K562 (cell line): ENCODE results near the gene WDR83. TPM values are rescaled to one million over a fixed set of nuclear protein-coding genes. Genes with fewer than 3 reads are reported as not detected.
A peak's percentile ranks its signal among the peaks of the same experiment; 100 is the strongest.

Source experiments
- ATAC-seq: fragments of 200-7000 bp; cut with Tn5 transposase; 3 replicates; pipeline ENCODE4 v1.9.1; 2020; ENCODE audit warnings: moderate library complexity
- BruUV-seq: library from RNA; stranded (reverse); fragments of 400-500 nt; replicated peaks from 2 replicates; lab custom pipeline; 2021; lab: Mats Ljungman, UMichigan
- CTCF ChIA-PET: fragments of 300-600 bp; formaldehyde crosslinking; extraction: SDS; loops from one replicate; lab custom pipeline; 2021; ENCODE audit warnings: low intra/inter-chr PET ratio; lab: Yijun Ruan, JAX
- POLR2A ChIA-PET: fragments of 300-600, 350-650 bp; sonication (Branson Sonifier 250); formaldehyde crosslinking; extraction: SDS; loops from one replicate; lab custom pipeline; 2021; ENCODE audit warnings: antibody characterized with exemption, inconsistent platforms; lab: Yijun Ruan, JAX
- DNase-seq, 4 experiments: peaks; one replicate each; pipeline versions ENCODE4 v3.0.0 to v3.0.0-alpha.2; 2011 to 2018; ENCODE audit warnings: low spot score in 3 of 4, mixed read lengths in 3 of 4; ENCODE audit errors: extremely low read depth in 1 of 4
- FAIRE-seq: peaks from 2 replicates; lab custom pipeline; 2011; peaks lifted over from hg19 to GRCh38; lab: Jason Lieb, UNC
- H2AFZ ChIP-seq: 2 replicates; pipeline ENCODE4 v1.6.0; 2011; ENCODE audit warnings: low read depth, low read length, control low read depth, inconsistent platforms
- H3K27ac ChIP-seq: fragments of 200-600 bp; 3 replicates; pipeline ENCODE4 v1.8.0; 2011; ENCODE audit warnings: low read depth, mild to moderate bottlenecking, control low read depth, inconsistent platforms, low read length, moderate library complexity, mixed read lengths; ENCODE audit errors: extremely low read depth
- H3K27me3 ChIP-seq, 2 experiments: fragments of 300-600 bp in 1 of 2; 2 replicates in 1 of 2; 3 replicates in 1 of 2; pipeline versions ENCODE4 v1.6.0 to v1.8.0; 2011; ENCODE audit warnings: inconsistent platforms in 2 of 2, low read length in 2 of 2, mild to moderate bottlenecking in 1 of 2, mixed read lengths in 1 of 2, moderate library complexity in 1 of 2; ENCODE audit not compliant: control insufficient read depth in 2 of 2, insufficient read depth in 2 of 2
- H3K36me3 ChIP-seq: fragments of 300-600 bp; 3 replicates; pipeline ENCODE4 v1.8.0; 2011; ENCODE audit warnings: mild to moderate bottlenecking, low read length, inconsistent platforms; ENCODE audit not compliant: control insufficient read depth, insufficient read depth
- H3K4me1 ChIP-seq, 2 experiments: fragments of 200-600 bp in 1 of 2; replicated peaks in 1 of 2; 2 replicates in 1 of 2; 3 replicates in 1 of 2; pipeline versions ENCODE4 v1.5.1 to v1.8.0; 2011; ENCODE audit warnings: inconsistent platforms in 2 of 2, low read length in 2 of 2, mild to moderate bottlenecking in 1 of 2, mixed read lengths in 1 of 2, moderate library complexity in 1 of 2; ENCODE audit not compliant: control insufficient read depth in 2 of 2, insufficient read depth in 2 of 2
- H3K4me2 ChIP-seq: 2 replicates; pipeline ENCODE4 v1.6.1; 2011; ENCODE audit warnings: low read length, control low read depth, inconsistent platforms, mixed read lengths; ENCODE audit not compliant: insufficient read depth
- H3K4me3 ChIP-seq: fragments of 200-600 bp; sonication (generic), shearing (Covaris generic); 2 replicates; pipeline ENCODE4 v1.5.1; 2016; ENCODE audit warnings: control low read depth, inconsistent platforms
- H3K79me2 ChIP-seq: fragments of 200-600 bp; 3 replicates; pipeline ENCODE4 v1.8.0; 2011; ENCODE audit warnings: low read length, inconsistent platforms; ENCODE audit not compliant: control insufficient read depth, insufficient read depth
- H3K9ac ChIP-seq, 2 experiments: 2 replicates each; pipeline versions ENCODE4 v1.6.0 to v1.6.1; 2011; ENCODE audit warnings: low read depth in 2 of 2, low read length in 2 of 2, control low read depth in 1 of 2, inconsistent platforms in 1 of 2, mild to moderate bottlenecking in 1 of 2, mixed read lengths in 1 of 2; ENCODE audit not compliant: insufficient read depth in 1 of 2
- H3K9me1 ChIP-seq: one replicate; pipeline ENCODE4 v1.6.0; 2011; ENCODE audit warnings: inconsistent platforms, mild to moderate bottlenecking, low read length, moderate library complexity; ENCODE audit not compliant: control insufficient read depth, insufficient read depth
- H3K9me3 ChIP-seq: replicated peaks from 2 replicates; pipeline ENCODE4 v1.5.1; 2011; ENCODE audit warnings: low read depth, low read length, inconsistent platforms; ENCODE audit not compliant: control insufficient read depth, insufficient read depth
- H4K20me1 ChIP-seq: replicated peaks from 2 replicates; pipeline ENCODE4 v1.6.1; 2011; ENCODE audit warnings: low read length, inconsistent platforms, mixed read lengths; ENCODE audit not compliant: control insufficient read depth, insufficient read depth
- BACH1 ChIP-seq: fragments of 200-800 bp; sonication (Bioruptor generic); IDR thresholded peaks from 2 replicates; pipeline ENCODE4 v1.6.1; 2016; ENCODE audit warnings: missing genetic modification characterization, missing compliant biosample characterization
- HMGN3 ChIP-seq: IDR thresholded peaks from 2 replicates; pipeline ENCODE4 v1.6.1; 2011; ENCODE audit warnings: borderline replicate concordance, low read depth, mild to moderate bottlenecking, mixed read lengths, low read length; ENCODE audit not compliant: insufficient read length; ENCODE audit errors: extremely low read depth
- KDM1A ChIP-seq, 2 experiments: fragments of 450-650 bp; IDR thresholded peaks; 2 replicates each; pipeline ENCODE4 v1.6.1; 2016; ENCODE audit warnings: mild to moderate bottlenecking in 2 of 2
- THRAP3 ChIP-seq: fragments of 450-650 bp; IDR thresholded peaks from 2 replicates; pipeline ENCODE4 v1.6.1; 2016; ENCODE audit warnings: mild to moderate bottlenecking, inconsistent platforms, borderline replicate concordance
- ZNF41 ChIP-seq: fragments of 250-450 bp; sonication (Bioruptor Pico); conservative IDR thresholded peaks from 2 replicates; pipeline ENCODE4 v1.4.0; 2020; ENCODE audit warnings: mild to moderate bottlenecking
- WGBS: fragments of 100-300 bp; shearing (Covaris generic); methylation state at CpG from one replicate; pipeline ENCODE4 v1.1.6; 2016; ENCODE audit warnings: low coverage, mixed read lengths; ENCODE audit not compliant: insufficient coverage; ENCODE audit errors: missing lambda C conversion rate; 5-methylcytosine and 5-hydroxymethylcytosine counted together
- in situ Hi-C: fragments of 300-500 bp; cut with MboI; formaldehyde crosslinking; loops from 4 replicates; pipeline ENCODE4 v1.15.0; 2018; ENCODE audit warnings: inconsistent platforms, mixed read lengths
- intact Hi-C: fragments of 100-400 bp; cut with micrococcal nuclease; formaldehyde crosslinking; loops from 2 replicates; pipeline ENCODE4 v1.14.2; 2022
- polyA plus RNA-seq, 8 experiments: library from polyadenylated mRNA; depleted of rRNA in 4 of 8; stranded (reverse) in 5 of 8; unstranded in 3 of 8; fragments of >200 nt; fragmentation: Nextera tagmentation in 2 of 8; fragmentation: Illumina TruSeq in 1 of 8; extraction: Ambion mirVana in 2 of 8; extraction: Trizol in 1 of 8; gene quantifications; 2 replicates each; pipeline versions ENCODE4 v1.2.1 to v1.2.3, GENCODE V29; 2011 to 2014; ENCODE audit warnings: inconsistent platforms in 1 of 8, missing spikeins in 1 of 8
- total RNA-seq, 7 experiments: library from RNA; depleted of rRNA in 6 of 7; stranded (reverse); fragments of >200 nt in 6 of 7; fragmentation: Illumina TruSeq in 2 of 7; extraction: Trizol in 2 of 7; gene quantifications; 2 replicates each; pipeline versions ENCODE4 v1.2.1 to v1.2.3, GENCODE V29; 2011 to 2021; ENCODE audit warnings: low replicate concordance in 1 of 7
- TF ChIP-seq, protein P1 (sequence below): sonication (generic); formaldehyde crosslinking; IDR thresholded peaks from 2 replicates; pipeline ENCODE4 v1.9.0; 2022; ENCODE audit warnings: mild to moderate bottlenecking, missing genetic modification reagents
- TF ChIP-seq, protein P2 (sequence below): sonication (generic); formaldehyde crosslinking; IDR thresholded peaks from 2 replicates; pipeline ENCODE4 v1.8.0; 2023; ENCODE audit warnings: mild to moderate bottlenecking, missing genetic modification reagents
- TF ChIP-seq, protein P3 (sequence below): fragments of 450-650 bp; formaldehyde crosslinking; IDR thresholded peaks from 2 replicates; pipeline ENCODE4 v1.4.0; 2022; ENCODE audit warnings: missing genetic modification characterization

The WDR83 gene
- total and polyA plus RNA-seq, 9 of the 15 experiments (the other 6 are each of a cell fraction or from before 2014, with no cell fraction given): 0.52 to 21.3 (median 4.2) TPM

DNA sequence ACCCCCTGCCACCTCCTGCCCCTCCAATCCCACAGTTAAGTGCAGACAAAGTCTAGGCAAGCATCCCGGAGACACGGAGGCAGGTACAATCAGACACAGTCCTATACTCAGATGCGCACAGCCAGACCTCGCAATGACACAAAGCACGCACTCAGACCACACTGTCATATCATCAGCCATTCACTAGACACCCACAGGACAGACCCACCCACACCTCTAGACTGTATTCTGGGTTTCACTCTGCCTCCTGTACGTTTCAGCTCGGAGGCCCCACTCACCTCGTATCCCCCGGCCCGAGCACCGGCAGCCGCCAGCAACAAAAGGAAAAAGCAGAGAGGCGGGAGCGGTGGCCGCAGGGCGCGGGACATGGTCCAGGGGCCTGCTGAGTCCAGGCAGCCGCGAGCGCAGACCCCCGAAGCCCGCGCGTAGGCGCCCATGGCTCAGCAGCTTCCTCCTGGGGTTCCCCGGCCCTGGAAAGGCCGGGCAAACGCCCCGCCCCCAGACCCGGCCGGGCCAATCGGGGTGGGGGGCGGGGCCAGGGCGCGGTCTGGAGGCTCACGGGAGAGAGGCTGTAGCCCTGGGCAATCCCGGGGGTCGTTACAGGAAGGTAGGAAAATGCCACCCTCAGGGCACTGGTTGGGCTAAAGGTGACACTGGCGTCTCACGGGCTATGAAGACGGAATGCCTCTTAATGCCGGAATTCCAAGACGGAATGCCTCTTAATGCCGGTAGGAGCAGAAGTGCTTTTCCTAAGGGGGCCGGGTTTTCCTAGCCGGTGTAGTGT is at the start of gene WDR83, which contains the start of gene MAN2B1 (continued):
- 0 out of 2 replicates have a peak, but pooled peaks have one; percentile 10 for TF ChIP-seq ZNF41 (CRISPR knock-in tag)

DNA sequence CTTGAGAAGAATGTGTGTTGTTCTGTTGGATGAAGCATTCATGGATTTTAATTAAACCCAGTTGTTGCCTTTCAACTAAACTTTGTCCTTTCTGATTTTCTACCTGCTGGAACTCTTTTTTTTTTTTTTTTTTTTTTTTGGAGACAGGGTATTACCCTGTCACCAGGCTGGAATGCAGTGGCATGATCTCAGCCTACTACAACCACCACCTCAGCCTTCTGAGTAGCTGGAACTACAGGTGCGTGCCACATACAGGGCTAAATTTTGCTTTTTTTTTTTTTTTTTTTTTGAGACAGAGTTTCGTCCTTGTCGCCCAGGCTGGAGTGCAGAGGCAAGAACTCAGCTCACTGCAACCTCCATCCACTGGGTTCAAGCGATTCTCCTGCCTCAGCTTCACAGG is 49.0 kb upstream of the WDR83 start:
- Histone ChIP-seq H3K9me1 (no peaks in the 10 kb centered on the region), H3K27ac (no peak overlapping the region), H3K9ac (no peak overlapping the region), H3K4me3 (no peak overlapping the region), H3K4me2 (no peak overlapping the region), H3K79me2 (peaks cover 64% of the 10 kb centered on the region), H3K36me3 (peaks cover 27% of the 10 kb centered on the region; the same call in 2 of the 3 replicates), H3K9me3 (no peaks in the 10 kb centered on the region; the same call in 1 of the 2 replicates), H3K27me3 (no peaks in the 10 kb centered on the region), H4K20me1 (no peaks in the 10 kb centered on the region), H3K4me1 (no peaks in the 10 kb centered on the region), H2AFZ (no peak overlapping the region)
- ChIA-PET POLR2A (interaction anchor here (0.6 kb wide), 1 partner anchor 56 kb away, joined by 3 read pairs; no protein-coding TSS in a partner anchor), CTCF (no interaction called here)
- 87% methylated on average over 3 of the region's 4 CpGs for WGBS
- ATAC-seq (no peak), FAIRE-seq (no peak), DNase-seq (no peak)
- intact Hi-C loops: no loop called here
- in situ Hi-C loops: no loop called here
- BruUV-seq: no TSS peak
- TF ChIP-seq, protein P1, sequence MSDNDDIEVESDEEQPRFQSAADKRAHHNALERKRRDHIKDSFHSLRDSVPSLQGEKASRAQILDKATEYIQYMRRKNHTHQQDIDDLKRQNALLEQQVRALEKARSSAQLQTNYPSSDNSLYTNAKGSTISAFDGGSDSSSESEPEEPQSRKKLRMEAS: no peak
- TF ChIP-seq HMGN3: no peak
- TF ChIP-seq KDM1A (IDR thresholded peaks at IDR 0.05): no peak
- no peak for TF ChIP-seq THRAP3
- TF ChIP-seq, protein P2, sequence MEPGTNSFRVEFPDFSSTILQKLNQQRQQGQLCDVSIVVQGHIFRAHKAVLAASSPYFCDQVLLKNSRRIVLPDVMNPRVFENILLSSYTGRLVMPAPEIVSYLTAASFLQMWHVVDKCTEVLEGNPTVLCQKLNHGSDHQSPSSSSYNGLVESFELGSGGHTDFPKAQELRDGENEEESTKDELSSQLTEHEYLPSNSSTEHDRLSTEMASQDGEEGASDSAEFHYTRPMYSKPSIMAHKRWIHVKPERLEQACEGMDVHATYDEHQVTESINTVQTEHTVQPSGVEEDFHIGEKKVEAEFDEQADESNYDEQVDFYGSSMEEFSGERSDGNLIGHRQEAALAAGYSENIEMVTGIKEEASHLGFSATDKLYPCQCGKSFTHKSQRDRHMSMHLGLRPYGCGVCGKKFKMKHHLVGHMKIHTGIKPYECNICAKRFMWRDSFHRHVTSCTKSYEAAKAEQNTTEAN (CRISPR knock-in tag): no peak
- TF ChIP-seq, protein P3, sequence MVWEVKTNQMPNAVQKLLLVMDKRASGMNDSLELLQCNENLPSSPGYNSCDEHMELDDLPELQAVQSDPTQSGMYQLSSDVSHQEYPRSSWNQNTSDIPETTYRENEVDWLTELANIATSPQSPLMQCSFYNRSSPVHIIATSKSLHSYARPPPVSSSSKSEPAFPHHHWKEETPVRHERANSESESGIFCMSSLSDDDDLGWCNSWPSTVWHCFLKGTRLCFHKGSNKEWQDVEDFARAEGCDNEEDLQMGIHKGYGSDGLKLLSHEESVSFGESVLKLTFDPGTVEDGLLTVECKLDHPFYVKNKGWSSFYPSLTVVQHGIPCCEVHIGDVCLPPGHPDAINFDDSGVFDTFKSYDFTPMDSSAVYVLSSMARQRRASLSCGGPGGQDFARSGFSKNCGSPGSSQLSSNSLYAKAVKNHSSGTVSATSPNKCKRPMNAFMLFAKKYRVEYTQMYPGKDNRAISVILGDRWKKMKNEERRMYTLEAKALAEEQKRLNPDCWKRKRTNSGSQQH (CRISPR knock-in tag): no peak
- TF ChIP-seq BACH1 (tag): no peak
